Measurements from ENCODE around the gene KRTAP10-5.

Gene KRTAP10-5

DNA sequence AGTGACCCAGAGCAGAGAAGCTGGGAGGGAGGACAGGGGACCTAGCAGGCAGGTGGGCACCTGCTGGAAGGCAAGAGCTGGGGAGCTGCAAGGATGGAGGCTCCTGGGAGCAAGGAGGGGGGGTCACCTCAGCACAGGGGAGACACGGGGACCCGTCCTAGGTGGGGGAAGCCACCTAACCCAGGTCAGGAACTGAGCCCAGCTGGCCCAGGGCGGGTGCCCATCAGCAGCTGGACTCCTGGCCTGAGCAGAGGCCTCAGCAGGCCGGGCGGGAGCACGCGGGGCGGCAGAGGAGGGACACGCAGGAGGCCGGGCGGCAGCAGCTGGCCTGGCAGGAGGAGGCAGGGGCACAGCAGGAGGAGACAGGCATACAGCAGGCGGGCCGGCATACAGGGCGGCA, 41.4 kb downstream of the KRTAP10-5 start:
- ChIA-PET CTCF (no interaction called here), POLR2A (ENCODE audit: low non-redundant PET) (no interaction called here)
- no peak for DNase-seq (ENCODE audit: low spot score)

DNA sequence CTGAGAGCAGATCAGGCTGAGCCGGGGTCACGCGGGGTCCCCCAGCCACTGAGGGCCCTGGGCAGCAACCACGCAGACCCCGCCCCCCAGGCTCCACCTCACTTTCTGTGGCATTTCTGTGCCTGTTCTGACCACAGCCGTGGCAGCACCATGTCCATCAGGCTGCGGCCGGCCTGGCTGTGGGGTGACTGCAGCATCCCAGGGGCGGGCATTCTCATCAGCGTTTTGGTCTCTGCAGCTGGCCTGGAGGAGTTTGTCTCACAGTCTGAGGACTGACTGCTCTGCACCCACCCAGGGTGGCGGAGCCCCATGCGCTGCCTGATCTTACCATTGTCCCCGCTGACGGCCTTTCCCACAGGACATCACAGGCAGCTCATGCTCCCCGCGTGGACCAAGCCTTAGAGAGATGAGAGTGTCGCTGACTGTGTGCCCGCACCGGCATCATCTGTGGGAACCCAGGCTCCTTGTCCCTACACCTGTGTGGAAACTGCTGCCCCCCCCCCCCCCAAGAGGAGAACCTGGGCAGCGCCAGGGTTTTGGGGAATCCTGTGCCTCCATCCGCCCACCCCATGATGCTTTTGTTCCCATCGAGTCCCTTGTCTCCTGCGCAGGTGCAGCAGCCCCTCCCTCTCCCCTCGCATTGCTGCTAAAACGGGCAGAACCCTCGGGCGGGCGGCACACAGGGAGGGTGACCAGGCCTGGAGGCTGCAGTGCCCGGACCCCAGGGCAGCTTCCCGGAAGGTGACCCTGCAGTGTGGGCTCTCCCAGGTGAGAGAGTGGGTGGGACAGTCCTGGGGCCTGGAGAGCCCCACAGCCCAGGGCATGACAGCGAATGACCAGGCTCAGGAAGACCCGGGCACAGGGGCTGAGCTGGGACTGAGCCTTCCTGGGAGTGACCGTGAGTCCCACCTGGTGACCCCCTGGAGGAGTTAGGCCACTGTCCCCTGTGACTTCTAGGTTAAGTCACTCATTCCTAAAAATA, 42.2 kb downstream of the KRTAP10-5 start:
- TF ChIP-seq, protein P1, sequence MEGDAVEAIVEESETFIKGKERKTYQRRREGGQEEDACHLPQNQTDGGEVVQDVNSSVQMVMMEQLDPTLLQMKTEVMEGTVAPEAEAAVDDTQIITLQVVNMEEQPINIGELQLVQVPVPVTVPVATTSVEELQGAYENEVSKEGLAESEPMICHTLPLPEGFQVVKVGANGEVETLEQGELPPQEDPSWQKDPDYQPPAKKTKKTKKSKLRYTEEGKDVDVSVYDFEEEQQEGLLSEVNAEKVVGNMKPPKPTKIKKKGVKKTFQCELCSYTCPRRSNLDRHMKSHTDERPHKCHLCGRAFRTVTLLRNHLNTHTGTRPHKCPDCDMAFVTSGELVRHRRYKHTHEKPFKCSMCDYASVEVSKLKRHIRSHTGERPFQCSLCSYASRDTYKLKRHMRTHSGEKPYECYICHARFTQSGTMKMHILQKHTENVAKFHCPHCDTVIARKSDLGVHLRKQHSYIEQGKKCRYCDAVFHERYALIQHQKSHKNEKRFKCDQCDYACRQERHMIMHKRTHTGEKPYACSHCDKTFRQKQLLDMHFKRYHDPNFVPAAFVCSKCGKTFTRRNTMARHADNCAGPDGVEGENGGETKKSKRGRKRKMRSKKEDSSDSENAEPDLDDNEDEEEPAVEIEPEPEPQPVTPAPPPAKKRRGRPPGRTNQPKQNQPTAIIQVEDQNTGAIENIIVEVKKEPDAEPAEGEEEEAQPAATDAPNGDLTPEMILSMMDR (conservative IDR thresholded peaks at IDR 0.05; ENCODE audit: low read depth): no peak
- CTCF ChIA-PET: no interaction called here
- POLR2A ChIA-PET (ENCODE audit: low non-redundant PET): no interaction called here
- DNase-seq (ENCODE audit: low spot score): no peak
- no peak overlapping the region for H3K27ac ChIP-seq

More for the DNA sequence above, 41.4 kb downstream of the KRTAP10-5 start:
- TF ChIP-seq, protein P1 (conservative IDR thresholded peaks at IDR 0.05; ENCODE audit: low read depth): no peak
- no peak overlapping the region for H3K27ac ChIP-seq

DNA sequence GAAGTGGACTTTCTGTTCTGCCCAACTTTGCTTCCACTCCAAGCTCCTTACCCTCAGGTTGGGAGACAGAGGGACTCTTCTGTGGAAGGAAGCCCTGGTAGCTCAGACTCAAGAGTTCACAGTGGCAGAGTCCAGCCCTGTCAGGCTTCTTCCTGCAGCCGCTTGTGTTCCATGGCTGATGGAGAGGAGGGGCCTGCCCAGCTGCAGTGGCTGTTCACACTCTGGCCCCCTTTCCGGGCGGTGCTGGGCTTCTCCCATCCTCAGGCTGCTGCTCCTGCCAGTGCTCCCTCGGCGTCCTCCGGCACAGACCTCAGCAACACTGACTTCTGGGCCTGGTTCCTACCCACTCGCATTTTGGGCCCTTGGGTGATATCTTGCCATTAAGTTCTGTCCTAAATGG, 44.4 kb downstream of the KRTAP10-5 start:
- H3K27ac ChIP-seq: no peak overlapping the region
- POLR2A ChIA-PET (ENCODE audit: low non-redundant PET): no interaction called here
- DNase-seq (ENCODE audit: low spot score): no peak
- TF ChIP-seq, protein P1 (conservative IDR thresholded peaks at IDR 0.05; ENCODE audit: low read depth): no peak
- CTCF ChIA-PET: interaction anchor here (0.7 kb wide), 1 partner anchor 798 kb away, joined by 4 read pairs; no protein-coding TSS in a partner anchor

DNA sequence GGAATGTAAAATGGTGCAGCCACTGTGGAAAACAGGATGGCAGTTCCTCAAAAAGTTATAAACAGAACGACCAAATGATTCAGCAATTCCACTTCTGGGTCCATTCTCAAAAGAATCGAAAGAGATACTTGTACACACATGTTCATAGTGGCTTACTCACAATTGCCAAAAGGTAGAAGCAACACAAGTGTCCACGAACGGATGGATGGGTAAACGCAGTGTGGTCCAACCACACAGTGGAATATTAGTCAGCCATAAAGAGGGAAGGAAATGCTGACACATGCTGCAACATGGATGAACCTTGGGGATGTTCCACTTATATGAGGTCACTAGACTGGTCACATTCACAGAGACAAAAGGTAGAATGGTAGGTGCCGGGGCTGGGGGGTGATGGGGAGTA, 45.7 kb downstream of the KRTAP10-5 start:
- H3K27ac ChIP-seq: no peak overlapping the region
- POLR2A ChIA-PET (ENCODE audit: low non-redundant PET): no interaction called here
- no peak for DNase-seq (ENCODE audit: low spot score)
- CTCF ChIA-PET: no interaction called here
- TF ChIP-seq, protein P1 (conservative IDR thresholded peaks at IDR 0.05; ENCODE audit: low read depth): no peak

DNA sequence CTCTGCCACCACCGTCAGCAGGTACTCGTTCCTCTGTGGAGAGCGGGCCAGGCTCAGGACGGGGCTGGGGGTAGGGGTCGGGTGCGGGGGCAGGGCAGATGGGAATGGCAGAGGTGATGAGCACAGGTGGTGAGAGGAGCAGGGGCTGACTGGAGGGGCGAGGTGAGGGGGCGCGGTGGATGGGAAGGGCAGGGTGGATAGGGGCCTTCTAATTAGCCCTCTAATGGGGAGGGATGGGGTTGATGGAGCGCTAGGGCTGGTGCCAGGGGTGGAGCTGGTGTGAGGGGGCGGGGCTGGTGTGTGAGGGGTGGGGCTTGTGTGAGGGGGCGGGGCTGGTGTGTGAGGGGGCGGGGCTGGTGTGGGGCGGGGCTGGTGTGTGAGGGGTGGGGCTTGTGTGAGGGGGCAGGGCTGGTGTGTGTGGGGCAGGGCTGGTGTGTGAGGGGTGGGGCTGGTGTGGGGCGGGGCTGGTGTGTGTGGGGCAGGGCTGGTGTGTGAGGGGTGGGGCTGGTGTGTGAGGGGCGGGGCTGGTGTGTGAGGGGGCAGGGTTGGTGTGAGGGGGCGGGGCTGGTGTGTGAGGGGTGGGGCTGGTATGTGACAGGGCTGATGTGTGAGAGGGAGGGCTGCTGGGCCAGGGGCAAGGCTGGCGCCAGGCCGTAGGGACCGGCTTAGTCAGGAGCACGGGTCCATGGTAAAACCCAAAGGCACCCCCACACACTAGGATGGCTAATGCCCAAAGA, 46.3 kb downstream of the KRTAP10-5 start:
- ChIA-PET CTCF (no interaction called here), POLR2A (ENCODE audit: low non-redundant PET) (no interaction called here)
- DNase-seq (ENCODE audit: low spot score): peak; percentile 5
- TF ChIP-seq, protein P1 (conservative IDR thresholded peaks at IDR 0.05; ENCODE audit: low read depth): no peak
- H3K27ac ChIP-seq: no peak overlapping the region

DNA sequence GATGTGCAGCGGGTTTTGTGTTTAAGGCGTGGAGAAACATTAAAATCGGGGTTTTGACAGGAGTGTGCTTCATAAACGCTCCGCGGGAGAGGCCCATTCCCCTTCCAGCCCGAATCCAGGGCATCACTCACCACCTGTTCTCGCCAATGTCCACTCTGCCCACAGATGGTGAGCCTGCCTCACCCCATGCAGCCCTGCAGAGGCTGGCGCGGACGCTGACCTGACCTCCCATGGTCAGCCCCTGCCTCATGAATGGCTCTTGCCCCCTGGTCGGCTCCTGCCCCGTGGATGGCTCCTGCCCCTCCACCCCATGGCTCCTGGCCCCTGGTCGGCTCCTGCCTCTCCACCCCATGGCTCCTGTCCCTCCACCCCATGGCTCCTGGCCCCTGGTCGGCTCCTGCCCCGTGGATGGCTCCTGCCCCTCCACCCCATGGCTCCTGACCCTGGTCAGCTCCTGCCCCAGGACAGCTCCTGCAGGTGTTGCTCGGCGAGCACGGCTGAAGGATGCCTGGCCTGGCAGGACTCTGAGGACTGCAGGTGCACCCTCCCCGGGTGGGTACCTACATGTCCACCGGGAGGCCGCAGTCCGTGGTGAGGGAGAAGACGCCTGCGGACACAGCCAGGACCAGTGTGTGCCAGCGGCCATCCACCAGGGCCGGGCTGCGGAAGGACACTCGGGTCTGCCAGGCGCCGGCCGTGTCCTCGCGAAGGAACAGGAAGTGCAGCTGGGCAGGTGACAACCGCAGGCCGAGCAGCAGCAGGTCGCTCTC, 47.1 kb downstream of the KRTAP10-5 start:
- ChIA-PET CTCF (no interaction called here), POLR2A (ENCODE audit: low non-redundant PET) (no interaction called here)
- TF ChIP-seq, protein P1 (conservative IDR thresholded peaks at IDR 0.05; ENCODE audit: low read depth): no peak

More for the DNA sequence above, 47.1 kb downstream of the KRTAP10-5 start:
- no peak overlapping the region for H3K27ac ChIP-seq
- DNase-seq (ENCODE audit: low spot score): no peak

Measured in RWPE1 (cell line).